ENCODE results near the gene SPSB2. TPM values are rescaled to one million over a fixed set of nuclear protein-coding genes. Genes with fewer than 3 reads are reported as not detected.
A peak's percentile ranks its signal among the peaks of the same experiment; 100 is the strongest.

The SPSB2 gene
- total RNA-seq, 4 donors from 2014 or later: 4.3 to 15.8 (median 7.9) TPM

GRCh38 chr12:6826125-6826733 is 46.9 kb downstream of the SPSB2 start:
- intact Hi-C loops (cut with DNase I): loop anchor here (5.0 kb wide), 1 partner anchor 89 kb away; no protein-coding TSS in a partner anchor
- Histone ChIP-seq H3K27ac (no peak overlapping the region), H3K9me3 (no peaks in the 10 kb centered on the region), H3K27me3 (peaks cover 0 to 91% (median 5%) of the 10 kb centered on the region in 4 donors), H3K36me3 (peaks cover 0 to 12% (median 0%) of the 10 kb centered on the region in 3 donors), H3K4me1 (peaks cover 7 to 64% (median 18%) of the 10 kb centered on the region in 3 donors), H3K4me3 (no peak overlapping the region)
- no peak for TF ChIP-seq CTCF (IDR thresholded peaks at IDR 0.05)
- no peak for TF ChIP-seq POLR2A (IDR thresholded peaks at IDR 0.05)
- no peak for DNase-seq
- 65 to 67% methylated on average over 15 to 17 of the region's 17 CpGs for WGBS, 2 donors

GRCh38 chr12:6825398-6826124 is 47.5 kb downstream of the SPSB2 start:
- WGBS, 2 donors: 13 to 19% methylated on average over 3 to 6 of the region's 19 CpGs
- peak overlapping the region in 1 of 4 donors; percentile 24 for H3K4me3 ChIP-seq
- H3K27me3 ChIP-seq: peaks cover 0 to 97% (median 5%) of the 10 kb centered on the region in 4 donors
- peaks cover 10 to 69% (median 18%) of the 10 kb centered on the region in 3 donors for H3K4me1 ChIP-seq
- H3K27ac ChIP-seq: no peak overlapping the region
- TF ChIP-seq CTCF (IDR thresholded peaks at IDR 0.05) (peak; percentile 85 to 94 (median 90)), POLR2A (IDR thresholded peaks at IDR 0.05) (no peak)
- no peaks in the 10 kb centered on the region for H3K9me3 ChIP-seq
- DNase-seq: no peak
- H3K36me3 ChIP-seq: peaks cover 0 to 5% (median 0%) of the 10 kb centered on the region in 3 donors
- intact Hi-C loops (cut with DNase I): loop anchor here (5.0 kb wide), 1 partner anchor 88 kb away; no protein-coding TSS in a partner anchor

GRCh38 chr12:6824901-6825381 is 48.2 kb downstream of the SPSB2 start:
- peaks cover 0 to 98% (median 5%) of the 10 kb centered on the region in 4 donors for H3K27me3 ChIP-seq
- H3K36me3 ChIP-seq: no peaks in the 10 kb centered on the region
- peaks cover 10 to 66% (median 18%) of the 10 kb centered on the region in 3 donors for H3K4me1 ChIP-seq
- TF ChIP-seq POLR2A (IDR thresholded peaks at IDR 0.05) (no peak), CTCF (IDR thresholded peaks at IDR 0.05) (no peak)
- H3K4me3 ChIP-seq: peak overlapping the region in 1 of 4 donors; percentile 24
- H3K27ac ChIP-seq: no peak overlapping the region
- WGBS, 2 donors: 35 to 40% methylated on average over 12 of the region's 12 CpGs
- intact Hi-C loops (cut with DNase I): loop anchor here (5.0 kb wide), 1 partner anchor 88 kb away; no protein-coding TSS in a partner anchor
- no peaks in the 10 kb centered on the region for H3K9me3 ChIP-seq
- DNase-seq: no peak

GRCh38 chr12:6824085-6824775 is 48.9 kb downstream of the SPSB2 start:
- peaks cover 10 to 59% (median 18%) of the 10 kb centered on the region in 3 donors for H3K4me1 ChIP-seq
- H3K36me3 ChIP-seq: no peaks in the 10 kb centered on the region
- H3K27ac ChIP-seq: no peak overlapping the region
- H3K9me3 ChIP-seq: no peaks in the 10 kb centered on the region
- H3K27me3 ChIP-seq: peaks cover 0 to 91% (median 5%) of the 10 kb centered on the region in 4 donors
- intact Hi-C loops (cut with DNase I): no loop called here
- WGBS, 2 donors: 73 to 87% methylated on average over 15 to 17 of the region's 37 CpGs
- TF ChIP-seq POLR2A (IDR thresholded peaks at IDR 0.05) (no peak), CTCF (IDR thresholded peaks at IDR 0.05) (no peak)
- H3K4me3 ChIP-seq: no peak overlapping the region
- no peak for DNase-seq

Measured in esophagus squamous epithelium (tissue), 5 donors.